ENCODE results near the gene ROGDI. TPM values are rescaled to one million over a fixed set of nuclear protein-coding genes. Genes with fewer than 3 reads are reported as not detected.

Gene ROGDI
- total and polyA plus RNA-seq, 2 of the 13 experiments (the other 11 are each of a cell fraction or from before 2014, with no cell fraction given): 19.2 to 42.1 TPM

DNA sequence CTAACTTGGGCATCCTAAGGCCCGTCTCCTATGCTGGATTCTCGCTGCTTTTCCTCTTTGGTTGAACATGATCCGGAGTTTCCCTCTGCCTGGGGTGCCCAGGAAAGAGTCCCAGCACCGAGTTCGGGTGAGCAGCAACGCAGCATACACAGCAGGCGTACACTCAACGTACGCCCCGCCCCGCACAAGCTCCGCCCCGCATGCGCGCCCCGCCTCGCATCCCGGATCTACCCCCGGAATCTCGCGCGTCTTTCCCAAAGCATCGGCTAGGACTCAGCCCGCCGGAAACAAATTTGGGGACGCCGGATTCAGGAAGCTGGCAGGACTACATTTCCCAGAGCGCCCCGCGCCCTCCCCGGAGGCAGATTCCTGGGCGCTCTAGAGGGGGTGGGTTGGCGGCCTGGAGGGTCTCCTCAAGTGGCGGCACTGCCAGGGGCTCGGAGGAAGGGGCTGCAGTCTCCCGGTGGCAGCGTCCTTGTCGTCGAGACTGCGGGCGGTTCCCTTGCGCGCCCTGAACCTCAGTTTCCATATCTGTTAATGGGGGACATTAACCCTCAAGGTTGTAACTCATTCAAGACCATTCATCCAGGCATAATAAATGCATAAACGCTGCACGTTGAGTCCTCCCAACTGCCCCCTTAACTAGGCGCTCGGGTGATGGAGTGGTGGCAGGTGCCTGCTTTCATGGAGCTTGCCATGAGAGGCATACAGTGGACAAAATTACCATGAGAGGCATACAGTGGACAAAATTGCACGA is 33.7 kb downstream of the ROGDI start (continued):
- TF ChIP-seq, protein P1, sequence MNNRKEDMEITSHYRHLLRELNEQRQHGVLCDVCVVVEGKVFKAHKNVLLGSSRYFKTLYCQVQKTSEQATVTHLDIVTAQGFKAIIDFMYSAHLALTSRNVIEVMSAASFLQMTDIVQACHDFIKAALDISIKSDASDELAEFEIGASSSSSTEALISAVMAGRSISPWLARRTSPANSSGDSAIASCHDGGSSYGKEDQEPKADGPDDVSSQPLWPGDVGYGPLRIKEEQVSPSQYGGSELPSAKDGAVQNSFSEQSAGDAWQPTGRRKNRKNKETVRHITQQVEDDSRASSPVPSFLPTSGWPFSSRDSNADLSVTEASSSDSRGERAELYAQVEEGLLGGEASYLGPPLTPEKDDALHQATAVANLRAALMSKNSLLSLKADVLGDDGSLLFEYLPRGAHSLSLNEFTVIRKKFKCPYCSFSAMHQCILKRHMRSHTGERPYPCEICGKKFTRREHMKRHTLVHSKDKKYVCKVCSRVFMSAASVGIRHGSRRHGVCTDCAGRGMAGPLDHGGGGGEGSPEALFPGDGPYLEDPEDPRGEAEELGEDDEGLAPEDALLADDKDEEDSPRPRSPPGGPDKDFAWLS (CRISPR knock-in tag; IDR thresholded peaks at IDR 0.05; ENCODE audit: borderline replicate concordance): no peak
- TF ChIP-seq ERF (CRISPR knock-in tag; IDR thresholded peaks at IDR 0.05): peak; percentile 27; the same call in 1 of the 2 replicates
- TF ChIP-seq, protein P2, sequence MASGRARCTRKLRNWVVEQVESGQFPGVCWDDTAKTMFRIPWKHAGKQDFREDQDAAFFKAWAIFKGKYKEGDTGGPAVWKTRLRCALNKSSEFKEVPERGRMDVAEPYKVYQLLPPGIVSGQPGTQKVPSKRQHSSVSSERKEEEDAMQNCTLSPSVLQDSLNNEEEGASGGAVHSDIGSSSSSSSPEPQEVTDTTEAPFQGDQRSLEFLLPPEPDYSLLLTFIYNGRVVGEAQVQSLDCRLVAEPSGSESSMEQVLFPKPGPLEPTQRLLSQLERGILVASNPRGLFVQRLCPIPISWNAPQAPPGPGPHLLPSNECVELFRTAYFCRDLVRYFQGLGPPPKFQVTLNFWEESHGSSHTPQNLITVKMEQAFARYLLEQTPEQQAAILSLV (CRISPR knock-in tag; IDR thresholded peaks at IDR 0.05; ENCODE audit: borderline replicate concordance): peak; percentile 83; the same call in 1 of the 2 replicates
- TF ChIP-seq PPARG (CRISPR knock-in tag; conservative IDR thresholded peaks at IDR 0.05): no peak; the same call in 1 of the 2 replicates
- TF ChIP-seq ZNF263 (CRISPR knock-in tag; IDR thresholded peaks at IDR 0.05): 0 out of 2 replicates have a peak, but pooled peaks have one; percentile 22
- TF ChIP-seq ZFP41 (CRISPR knock-in tag; IDR thresholded peaks at IDR 0.05; ENCODE audit: borderline replicate concordance): no peak
- no peak for TF ChIP-seq ZNF496 (CRISPR knock-in tag; IDR thresholded peaks at IDR 0.05; ENCODE audit: insufficient replicate concordance)
- TF ChIP-seq, protein P3, sequence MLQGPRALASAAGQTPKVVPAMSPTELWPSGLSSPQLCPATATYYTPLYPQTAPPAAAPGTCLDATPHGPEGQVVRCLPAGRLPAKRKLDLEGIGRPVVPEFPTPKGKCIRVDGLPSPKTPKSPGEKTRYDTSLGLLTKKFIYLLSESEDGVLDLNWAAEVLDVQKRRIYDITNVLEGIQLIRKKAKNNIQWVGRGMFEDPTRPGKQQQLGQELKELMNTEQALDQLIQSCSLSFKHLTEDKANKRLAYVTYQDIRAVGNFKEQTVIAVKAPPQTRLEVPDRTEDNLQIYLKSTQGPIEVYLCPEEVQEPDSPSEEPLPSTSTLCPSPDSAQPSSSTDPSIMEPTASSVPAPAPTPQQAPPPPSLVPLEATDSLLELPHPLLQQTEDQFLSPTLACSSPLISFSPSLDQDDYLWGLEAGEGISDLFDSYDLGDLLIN (CRISPR knock-in tag; IDR thresholded peaks at IDR 0.05; ENCODE audit: borderline replicate concordance): 0 out of 2 replicates have a peak, but pooled peaks have one; percentile 51
- TF ChIP-seq ZBTB7A (CRISPR knock-in tag; IDR thresholded peaks at IDR 0.05): 0 out of 2 replicates have a peak, but pooled peaks have one; percentile 18
- TF ChIP-seq FOXA3 (CRISPR knock-in tag; IDR thresholded peaks at IDR 0.05): peak; percentile 47
- TF ChIP-seq, protein P4, sequence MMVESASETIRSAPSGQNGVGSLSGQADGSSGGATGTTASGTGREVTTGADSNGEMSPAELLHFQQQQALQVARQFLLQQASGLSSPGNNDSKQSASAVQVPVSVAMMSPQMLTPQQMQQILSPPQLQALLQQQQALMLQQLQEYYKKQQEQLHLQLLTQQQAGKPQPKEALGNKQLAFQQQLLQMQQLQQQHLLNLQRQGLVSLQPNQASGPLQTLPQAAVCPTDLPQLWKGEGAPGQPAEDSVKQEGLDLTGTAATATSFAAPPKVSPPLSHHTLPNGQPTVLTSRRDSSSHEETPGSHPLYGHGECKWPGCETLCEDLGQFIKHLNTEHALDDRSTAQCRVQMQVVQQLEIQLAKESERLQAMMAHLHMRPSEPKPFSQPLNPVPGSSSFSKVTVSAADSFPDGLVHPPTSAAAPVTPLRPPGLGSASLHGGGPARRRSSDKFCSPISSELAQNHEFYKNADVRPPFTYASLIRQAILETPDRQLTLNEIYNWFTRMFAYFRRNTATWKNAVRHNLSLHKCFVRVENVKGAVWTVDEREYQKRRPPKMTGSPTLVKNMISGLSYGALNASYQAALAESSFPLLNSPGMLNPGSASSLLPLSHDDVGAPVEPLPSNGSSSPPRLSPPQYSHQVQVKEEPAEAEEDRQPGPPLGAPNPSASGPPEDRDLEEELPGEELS (CRISPR knock-in tag; IDR thresholded peaks at IDR 0.05): peak; percentile 60
- TF ChIP-seq, protein P5, sequence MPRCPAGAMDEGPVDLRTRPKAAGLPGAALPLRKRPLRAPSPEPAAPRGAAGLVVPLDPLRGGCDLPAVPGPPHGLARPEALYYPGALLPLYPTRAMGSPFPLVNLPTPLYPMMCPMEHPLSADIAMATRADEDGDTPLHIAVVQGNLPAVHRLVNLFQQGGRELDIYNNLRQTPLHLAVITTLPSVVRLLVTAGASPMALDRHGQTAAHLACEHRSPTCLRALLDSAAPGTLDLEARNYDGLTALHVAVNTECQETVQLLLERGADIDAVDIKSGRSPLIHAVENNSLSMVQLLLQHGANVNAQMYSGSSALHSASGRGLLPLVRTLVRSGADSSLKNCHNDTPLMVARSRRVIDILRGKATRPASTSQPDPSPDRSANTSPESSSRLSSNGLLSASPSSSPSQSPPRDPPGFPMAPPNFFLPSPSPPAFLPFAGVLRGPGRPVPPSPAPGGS (CRISPR knock-in tag; IDR thresholded peaks at IDR 0.05): no peak; the same call in 1 of the 2 replicates
- no peak for TF ChIP-seq ZNF549 (CRISPR knock-in tag; IDR thresholded peaks at IDR 0.05)
- TF ChIP-seq, protein P6, sequence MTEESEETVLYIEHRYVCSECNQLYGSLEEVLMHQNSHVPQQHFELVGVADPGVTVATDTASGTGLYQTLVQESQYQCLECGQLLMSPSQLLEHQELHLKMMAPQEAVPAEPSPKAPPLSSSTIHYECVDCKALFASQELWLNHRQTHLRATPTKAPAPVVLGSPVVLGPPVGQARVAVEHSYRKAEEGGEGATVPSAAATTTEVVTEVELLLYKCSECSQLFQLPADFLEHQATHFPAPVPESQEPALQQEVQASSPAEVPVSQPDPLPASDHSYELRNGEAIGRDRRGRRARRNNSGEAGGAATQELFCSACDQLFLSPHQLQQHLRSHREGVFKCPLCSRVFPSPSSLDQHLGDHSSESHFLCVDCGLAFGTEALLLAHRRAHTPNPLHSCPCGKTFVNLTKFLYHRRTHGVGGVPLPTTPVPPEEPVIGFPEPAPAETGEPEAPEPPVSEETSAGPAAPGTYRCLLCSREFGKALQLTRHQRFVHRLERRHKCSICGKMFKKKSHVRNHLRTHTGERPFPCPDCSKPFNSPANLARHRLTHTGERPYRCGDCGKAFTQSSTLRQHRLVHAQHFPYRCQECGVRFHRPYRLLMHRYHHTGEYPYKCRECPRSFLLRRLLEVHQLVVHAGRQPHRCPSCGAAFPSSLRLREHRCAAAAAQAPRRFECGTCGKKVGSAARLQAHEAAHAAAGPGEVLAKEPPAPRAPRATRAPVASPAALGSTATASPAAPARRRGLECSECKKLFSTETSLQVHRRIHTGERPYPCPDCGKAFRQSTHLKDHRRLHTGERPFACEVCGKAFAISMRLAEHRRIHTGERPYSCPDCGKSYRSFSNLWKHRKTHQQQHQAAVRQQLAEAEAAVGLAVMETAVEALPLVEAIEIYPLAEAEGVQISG (CRISPR knock-in tag; IDR thresholded peaks at IDR 0.05): peak; percentile 87
- no peak for TF ChIP-seq ZNF24 (IDR thresholded peaks at IDR 0.05)
- TF ChIP-seq CREB1 (IDR thresholded peaks at IDR 0.05): no peak
- TF ChIP-seq CREB1 (CRISPR knock-in tag; IDR thresholded peaks at IDR 0.05): peak; percentile 59
- TF ChIP-seq RBM22 (optimal IDR thresholded peaks at IDR 0.05; ENCODE audit: low read length): no peak
- peak; percentile 44; the same call in 1 of the 2 replicates for TF ChIP-seq NCOA2 (CRISPR knock-in tag; IDR thresholded peaks at IDR 0.05)
